Muscle of arm (tissue), 12 donors: ENCODE results near the gene GFPT2. TPM values are rescaled to one million over a fixed set of nuclear protein-coding genes. Genes with fewer than 3 reads are reported as not detected.

Experiments used
- DNase-seq: peaks from one replicate; pipeline ENCODE4 v3.0.0-alpha.2; 2013
- polyA plus RNA-seq, 12 donors: library from polyadenylated mRNA; unstranded; fragments of 120-200 nt; gene quantifications; one replicate each; pipeline ENCODE4 v1.2.1, GENCODE V29; 2013; ENCODE audit not compliant: insufficient read length in 12 of 12

The GFPT2 gene
- polyA plus RNA-seq, 12 donors = 7.3 to 12.5 (median 9.8) TPM; not detected in 1

DNA sequence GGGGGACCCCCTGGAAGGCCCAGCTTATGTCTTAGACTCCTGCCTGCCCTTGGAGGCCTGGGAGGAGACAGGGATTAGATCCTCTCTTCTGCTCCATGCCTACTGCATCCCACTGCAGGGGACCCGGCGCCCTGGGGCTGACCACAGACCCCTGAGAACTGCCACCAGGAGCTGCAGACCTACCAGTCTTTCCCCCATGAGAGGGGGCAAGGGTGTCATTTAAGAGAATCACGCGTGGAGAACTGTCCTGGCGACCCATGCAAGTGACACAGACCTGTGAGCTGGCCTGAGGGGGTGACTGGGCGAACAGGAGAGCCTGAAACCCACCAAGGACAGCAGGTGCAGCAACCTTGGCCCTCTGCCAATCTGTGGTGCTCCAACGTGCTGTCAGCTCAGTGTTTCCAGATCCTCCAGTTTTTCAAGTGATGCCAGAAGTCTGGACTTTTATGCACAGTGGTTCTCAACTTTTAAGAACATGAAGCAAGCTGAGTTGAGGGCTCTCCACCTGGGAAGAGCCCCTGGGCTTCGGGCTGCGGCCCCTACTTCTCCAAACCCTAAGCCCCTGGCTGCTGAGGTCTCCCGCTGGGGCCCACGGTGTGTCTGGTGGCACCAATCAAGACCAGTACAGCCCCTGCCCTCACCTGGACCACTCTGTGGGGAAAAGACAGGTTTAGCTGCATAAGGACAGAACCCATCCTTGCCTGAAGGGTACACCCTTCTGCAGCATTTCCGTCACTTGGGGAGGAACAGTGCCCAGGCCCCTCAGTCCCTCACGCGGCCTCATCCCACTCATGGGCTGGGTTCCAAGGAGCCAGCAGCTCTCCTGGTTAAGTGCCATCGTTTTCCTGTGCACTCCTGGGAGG, 18.2 kb downstream of the GFPT2 start:
- DNase-seq = no peak

- no peak for DNase-seq
These were observed 19.0 kb downstream of the GFPT2 start for GRCh38 chr5:180334176-180334575.

DNA sequence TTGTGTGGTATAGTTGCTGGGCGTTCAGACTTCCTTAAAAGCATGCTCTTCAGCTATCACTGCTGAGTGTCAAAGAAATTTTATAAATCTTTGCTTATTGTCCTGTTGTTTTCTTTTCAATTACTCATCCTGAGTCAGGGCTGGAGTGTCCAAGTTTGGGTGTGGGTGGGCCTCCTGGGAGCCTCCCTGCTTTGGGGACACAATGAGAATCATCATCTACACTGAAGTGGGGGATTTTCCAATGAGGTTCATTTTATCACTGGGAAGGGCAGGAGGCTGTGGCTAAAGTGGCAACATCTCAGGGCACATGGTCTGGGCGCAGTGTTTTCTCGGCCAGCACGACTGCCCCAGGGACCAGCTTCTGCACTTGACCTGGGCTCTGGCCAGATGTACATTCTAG, 19.5 kb downstream of the GFPT2 start:
- DNase-seq = no peak

DNA sequence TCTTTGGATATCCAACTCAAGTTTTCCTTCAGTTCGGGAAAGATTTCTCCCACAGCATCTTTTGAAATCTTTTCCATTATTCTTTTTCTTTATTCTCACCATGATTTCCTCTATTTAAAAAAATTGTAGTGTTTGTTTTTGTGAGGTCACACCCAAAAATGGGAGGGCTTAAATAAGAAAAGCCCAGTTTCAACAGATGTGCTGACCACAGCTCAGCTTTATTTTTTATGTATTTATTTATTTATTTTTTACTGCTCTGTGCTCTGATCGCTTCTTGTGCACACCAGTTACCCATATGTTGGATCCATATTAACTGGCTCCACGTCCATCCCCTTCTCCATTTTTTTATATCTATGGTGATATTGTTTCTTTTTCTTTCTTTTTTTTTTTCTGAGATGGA, 20.3 kb downstream of the GFPT2 start:
- DNase-seq = no peak

GRCh38 chr5:180332051-180332517, 21.1 kb downstream of the GFPT2 start:
- DNase-seq = no peak

DNA sequence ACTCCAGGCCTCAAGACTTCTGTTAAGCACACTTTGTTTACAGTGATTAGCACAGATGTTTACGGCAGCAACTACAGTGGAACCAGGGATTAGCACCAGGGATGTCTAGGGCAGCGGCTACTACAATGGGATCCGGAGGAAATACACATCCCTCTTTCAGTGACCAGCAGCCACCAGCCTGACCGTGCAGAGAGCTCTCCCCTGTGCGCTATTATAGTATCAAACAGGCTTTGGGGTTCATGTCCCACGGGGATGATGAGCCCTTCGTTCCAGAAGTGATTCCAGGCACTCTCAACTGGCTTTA, 21.5 kb downstream of the GFPT2 start:
- DNase-seq = no peak

GRCh38 chr5:180330810-180331646, 22.1 kb downstream of the GFPT2 start:
- DNase-seq = no peak

DNA sequence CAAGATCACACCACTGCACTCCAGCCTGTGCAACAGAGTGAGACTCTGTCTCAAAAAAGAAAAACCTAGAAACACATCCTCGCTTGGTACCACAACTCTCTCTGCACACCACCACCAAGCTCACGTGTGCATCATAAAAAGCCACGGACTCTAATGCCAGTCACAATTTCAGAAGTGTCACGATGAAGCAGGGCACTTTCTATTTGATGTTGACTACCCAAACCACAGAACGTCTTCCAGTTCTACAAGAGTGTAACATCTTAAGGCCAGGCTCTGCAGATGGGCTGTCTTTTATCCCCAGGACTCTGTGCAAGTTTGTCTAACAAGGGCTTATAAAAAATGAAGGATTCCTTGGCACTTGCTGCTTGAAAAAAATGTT, 22.9 kb downstream of the GFPT2 start:
- DNase-seq = no peak

GRCh38 chr5:180329606-180330269, 23.4 kb downstream of the GFPT2 start:
- no peak for DNase-seq

GRCh38 chr5:180329138-180329435, 24.0 kb downstream of the GFPT2 start:
- DNase-seq = no peak

- peak; percentile 70 for DNase-seq
These were observed 24.6 kb downstream of the GFPT2 start for GRCh38 chr5:180328296-180329137.

GRCh38 chr5:180326989-180327565, 26.1 kb downstream of the GFPT2 start:
- DNase-seq = no peak

DNA sequence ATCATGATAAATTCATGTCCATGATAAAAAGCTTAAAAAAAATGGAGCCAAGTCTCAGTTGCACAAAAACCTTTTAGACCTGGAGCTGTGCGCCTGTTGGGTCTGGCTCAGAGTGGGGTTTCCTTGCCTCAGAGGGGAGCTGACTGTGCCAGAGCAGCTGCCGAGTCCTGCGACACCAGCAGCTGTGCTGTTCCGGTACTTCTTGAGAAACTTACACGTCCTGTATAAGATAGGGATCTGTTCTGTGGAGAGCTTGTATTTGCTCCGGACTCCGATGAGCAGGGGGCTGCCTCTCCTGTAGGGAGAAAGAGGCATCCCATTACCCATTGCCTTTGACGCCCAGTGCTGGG, 28.6 kb downstream of the GFPT2 start:
- DNase-seq = no peak

GRCh38 chr5:180323941-180324600, 29.1 kb downstream of the GFPT2 start:
- DNase-seq = no peak

- DNase-seq = no peak
These were observed 30.0 kb downstream of the GFPT2 start for GRCh38 chr5:180323160-180323559.

- DNase-seq = no peak
These were observed 34.6 kb downstream of the GFPT2 start for GRCh38 chr5:180318456-180319089.

DNA sequence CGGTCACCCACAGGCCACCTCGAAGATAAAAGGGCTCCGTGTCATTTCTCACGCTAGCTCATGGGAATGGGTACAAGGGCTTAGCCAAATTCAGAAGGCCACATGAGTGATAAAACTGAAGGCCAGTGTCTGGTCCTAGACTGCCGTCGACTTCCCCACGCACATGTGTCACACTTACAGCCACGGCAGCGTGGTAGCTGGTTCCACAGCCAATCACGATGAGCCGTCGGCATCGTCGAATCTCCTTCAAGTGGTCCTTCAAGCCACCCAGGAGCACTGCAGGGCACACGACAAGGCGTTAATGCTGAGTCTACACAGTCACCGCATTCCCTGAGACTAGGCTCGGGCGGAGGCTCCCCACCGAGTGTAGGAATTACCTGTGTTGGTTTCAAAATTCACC, 36.5 kb downstream of the GFPT2 start:
- no peak for DNase-seq

DNA sequence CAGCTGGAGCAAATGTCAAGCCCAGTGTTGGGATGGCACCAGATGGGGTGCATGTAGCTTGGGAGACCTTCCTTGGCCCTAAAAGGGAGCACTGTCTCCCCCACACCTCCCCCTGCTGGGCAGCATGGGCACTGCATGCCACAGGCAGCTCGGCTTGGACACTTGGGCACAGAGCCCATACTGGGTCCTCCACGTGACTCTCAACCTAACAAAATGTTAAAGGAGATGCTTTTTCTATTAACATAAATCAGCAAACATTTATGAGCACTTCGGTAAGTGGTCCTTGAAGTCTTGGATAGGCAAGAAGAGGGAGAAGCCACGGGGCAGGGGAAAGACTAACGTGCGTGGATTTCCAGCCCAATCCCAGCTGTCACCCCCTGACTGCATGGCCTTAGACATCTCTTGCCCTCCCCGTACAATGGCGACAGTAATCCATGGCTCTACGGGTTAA, 37.3 kb downstream of the GFPT2 start:
- DNase-seq = no peak

DNA sequence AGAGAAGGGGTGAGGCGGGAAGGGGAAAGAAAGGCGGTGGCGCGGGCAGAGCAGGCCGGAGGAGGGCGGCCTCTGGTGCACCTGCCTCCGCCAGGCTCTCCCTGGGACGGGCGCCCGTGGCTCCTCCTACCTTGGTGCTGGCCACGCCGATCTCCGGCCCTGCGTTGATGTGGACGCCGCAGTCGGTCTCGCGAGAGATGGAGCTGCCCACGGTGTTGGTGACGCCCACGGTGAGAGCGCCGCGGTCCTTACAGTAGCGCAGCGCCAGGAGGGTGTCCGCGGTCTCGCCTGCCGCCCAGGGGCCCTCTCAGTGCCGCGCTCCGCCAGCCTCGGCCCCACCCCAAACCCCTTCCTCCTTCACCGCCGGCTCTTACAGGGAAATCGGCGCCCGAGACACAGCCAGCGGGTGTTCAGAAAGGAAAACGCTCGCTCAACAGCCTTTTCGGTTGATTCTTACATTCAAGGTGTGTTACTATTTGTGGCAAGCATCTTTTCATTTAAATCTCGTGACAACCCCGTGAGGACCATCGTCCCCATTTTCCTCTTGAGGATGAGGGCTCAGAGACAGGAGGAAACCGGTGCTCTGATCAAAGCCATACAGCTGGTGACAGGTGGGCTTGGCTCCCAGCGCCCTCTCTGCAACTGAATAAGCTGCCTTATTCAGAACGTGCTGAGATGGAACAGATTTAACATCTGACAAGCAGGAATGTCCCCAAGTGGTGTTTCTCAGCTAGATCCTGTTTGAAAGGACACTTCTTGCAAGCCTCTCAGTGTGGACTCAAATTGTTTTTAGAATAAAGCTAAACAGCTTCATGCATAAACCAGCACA, 39.2 kb downstream of the GFPT2 start:
- no peak for DNase-seq
